ENCODE data around the gene HSPA12B.

HSPA12B gene

GRCh38 chr20:3691897-3692296, 40.6 kb upstream of the HSPA12B start (continued):
- TF ChIP-seq PATZ1 (CRISPR knock-in tag; IDR thresholded peaks at IDR 0.05; ENCODE audit: borderline replicate concordance), result no peak

- TF ChIP-seq CREB5 (CRISPR knock-in tag; IDR thresholded peaks at IDR 0.05; ENCODE audit: low read depth), result no peak
- TF ChIP-seq ARNTL (CRISPR knock-in tag; IDR thresholded peaks at IDR 0.05; ENCODE audit: borderline replicate concordance, low read depth), result no peak
- TF ChIP-seq POU6F1 (CRISPR knock-in tag; IDR thresholded peaks at IDR 0.05; ENCODE audit: borderline replicate concordance, low read depth), result no peak
- no peak for TF ChIP-seq TSHZ2 (CRISPR knock-in tag; IDR thresholded peaks at IDR 0.05)
- TF ChIP-seq TCF4 (CRISPR knock-in tag; IDR thresholded peaks at IDR 0.05; ENCODE audit: borderline replicate concordance), result no peak
- TF ChIP-seq PATZ1 (CRISPR knock-in tag; IDR thresholded peaks at IDR 0.05; ENCODE audit: borderline replicate concordance), result no peak
- TF ChIP-seq BACH2 (CRISPR knock-in tag; IDR thresholded peaks at IDR 0.05; ENCODE audit: borderline replicate concordance), result no peak
- TF ChIP-seq SNAI2 (CRISPR knock-in tag; IDR thresholded peaks at IDR 0.05), result no peak
- TF ChIP-seq ZNF70 (CRISPR knock-in tag; IDR thresholded peaks at IDR 0.05), result no peak
- TF ChIP-seq CSRNP3 (CRISPR knock-in tag; IDR thresholded peaks at IDR 0.05), result no peak
- no peak for ATAC-seq
Observed at GRCh38 chr20:3692706-3693294, 39.7 kb upstream of the HSPA12B start.

- no peak for ATAC-seq
- no peak for TF ChIP-seq CSDC2 (CRISPR knock-in tag; IDR thresholded peaks at IDR 0.05)
- no peak for TF ChIP-seq GLIS3 (CRISPR knock-in tag; IDR thresholded peaks at IDR 0.05)
- TF ChIP-seq ISL1 (CRISPR knock-in tag; IDR thresholded peaks at IDR 0.05), result no peak
- TF ChIP-seq ZFP3 (CRISPR knock-in tag; IDR thresholded peaks at IDR 0.05), result no peak
- TF ChIP-seq ZC3H10 (CRISPR knock-in tag; IDR thresholded peaks at IDR 0.05), result no peak
- TF ChIP-seq SNAI2 (CRISPR knock-in tag; IDR thresholded peaks at IDR 0.05), result no peak
- no peak for TF ChIP-seq PPARA (CRISPR knock-in tag; IDR thresholded peaks at IDR 0.05; ENCODE audit: borderline replicate concordance)
- no peak for TF ChIP-seq ESRRG (CRISPR knock-in tag; IDR thresholded peaks at IDR 0.05)
- no peak for TF ChIP-seq ZFP30 (CRISPR knock-in tag; IDR thresholded peaks at IDR 0.05)
- no peak for TF ChIP-seq TOX (CRISPR knock-in tag; IDR thresholded peaks at IDR 0.05; ENCODE audit: borderline replicate concordance)
- TF ChIP-seq TCF4 (CRISPR knock-in tag; IDR thresholded peaks at IDR 0.05; ENCODE audit: borderline replicate concordance), result no peak
- TF ChIP-seq CREB5 (CRISPR knock-in tag; IDR thresholded peaks at IDR 0.05; ENCODE audit: low read depth), result no peak
Observed at GRCh38 chr20:3693376-3693775, 39.1 kb upstream of the HSPA12B start.

Data from SK-N-SH treated with all-trans-retinoic acid at 6 μM for 48 hours (cell line).